Endodermal cell (in vitro differentiated cells): ENCODE results near the gene SPOUT1. TPM values are rescaled to one million over a fixed set of nuclear protein-coding genes. Genes with fewer than 3 reads are reported as not detected.

Experiments
- DNase-seq: peaks from one replicate; pipeline ENCODE4 v3.0.0-alpha.2; 2017
- H3K27ac ChIP-seq: 2 replicates; pipeline ENCODE4 v1.5.1; 2013; ENCODE audit warnings: mild to moderate bottlenecking, low read depth, low read length, moderate library complexity
- H3K27me3 ChIP-seq: 2 replicates; pipeline ENCODE4 v1.6.1; 2013; ENCODE audit warnings: mild to moderate bottlenecking, low read length, moderate library complexity; ENCODE audit not compliant: insufficient read depth, control insufficient read depth, poor library complexity, severe bottlenecking
- H3K36me3 ChIP-seq: 2 replicates; pipeline ENCODE4 v1.7.0; 2013; ENCODE audit warnings: mild to moderate bottlenecking, low read length, moderate library complexity; ENCODE audit not compliant: control insufficient read depth, insufficient read depth
- H3K4me1 ChIP-seq: one replicate; pipeline ENCODE4 v1.7.0; 2013; ENCODE audit warnings: low read length; ENCODE audit not compliant: control insufficient read depth, insufficient read depth
- H3K4me3 ChIP-seq: 2 replicates; pipeline ENCODE4 v1.5.1; 2013; ENCODE audit warnings: mild to moderate bottlenecking, low read length, moderate library complexity
- H3K9ac ChIP-seq: 2 replicates; pipeline ENCODE4 v1.6.1; 2013; ENCODE audit warnings: mild to moderate bottlenecking, low read length, moderate library complexity; ENCODE audit not compliant: poor library complexity, severe bottlenecking; ENCODE audit errors: extremely low read depth
- H3K9me3 ChIP-seq: 2 replicates; pipeline ENCODE4 v1.6.1; 2013; ENCODE audit warnings: mild to moderate bottlenecking, low read length, moderate library complexity; ENCODE audit not compliant: control insufficient read depth
- H3K27ac Mint-ChIP-seq: 2 replicates; pipeline ENCODE4 v1.8.0; 2020; ENCODE audit warnings: mixed read lengths
- H3K27me3 Mint-ChIP-seq: 2 replicates; pipeline ENCODE4 v1.8.0; 2021; ENCODE audit warnings: mild to moderate bottlenecking, mixed read lengths; ENCODE audit not compliant: insufficient read depth
- H3K36me3 Mint-ChIP-seq: 2 replicates; pipeline ENCODE4 v1.8.0; 2020; ENCODE audit warnings: low read depth, mixed read lengths
- H3K4me1 Mint-ChIP-seq: 2 replicates; pipeline ENCODE4 v1.8.0; 2020; ENCODE audit warnings: mixed read lengths
- H3K4me3 Mint-ChIP-seq: 2 replicates; pipeline ENCODE4 v1.8.0; 2020; ENCODE audit warnings: mild to moderate bottlenecking, moderate library complexity, mixed read lengths
- H3K9me3 Mint-ChIP-seq: 2 replicates; pipeline ENCODE4 v1.8.0; 2020; ENCODE audit warnings: mild to moderate bottlenecking, mixed read lengths
- CTCF ChIP-seq: fragments of 200-600 bp; sonication (generic); conservative IDR thresholded peaks from 2 replicates; pipeline ENCODE4 v1.5.0; 2021; ENCODE audit warnings: antibody characterized with exemption, mild to moderate bottlenecking
- WGBS, 2 experiments: methylation state at CpG; one replicate each; pipeline versions ENCODE4 v1.1.5 to v1.1.7; 2013; ENCODE audit warnings: missing lambda C conversion rate in 2 of 2, mixed read lengths in 1 of 2; ENCODE audit not compliant: insufficient coverage in 1 of 2, insufficient read length in 1 of 2; 5-methylcytosine and 5-hydroxymethylcytosine counted together
- total RNA-seq, 2 donors: library from RNA; stranded (reverse); fragmentation: NEBNext Ultra II Directional in 1 of 2; extraction: Animal tissue kit (Norgen Biotek cat#: 25700) in 1 of 2; gene quantifications; 2 replicates in 1 of 2; 3 replicates in 1 of 2; pipeline ENCODE4 v1.2.1, GENCODE V29; 2021

Gene SPOUT1
- total RNA-seq, 2 donors from 2014 or later = 66.9 to 86.5 TPM

GRCh38 chr9:128818099-128818838, 11.3 kb downstream of the SPOUT1 start, which contains the start of gene ENDOG:
Gene ENDOG, plus strand, starts transcription at chr9:128818500. Its CDS starts 185 bp downstream, at chr9:128818685.
- TF ChIP-seq CTCF = peak; percentile 84
- peak within 1 kb of the TSS; percentile 66 for H3K27ac ChIP-seq
- 2% methylated on average over 13 to 70 of the region's 70 CpGs for WGBS, 2 experiments
- Mint-ChIP-seq H3K27ac (peak within 1 kb of the TSS; percentile 88), H3K36me3 (peaks cover 14% of the 10 kb centered on the region), H3K4me3 (peak within 1 kb of the TSS; percentile 59), H3K4me1 (peaks cover 9% of the 10 kb centered on the region), H3K9me3 (no peaks in the 10 kb centered on the region), H3K27me3 (peaks cover 3% of the 10 kb centered on the region)
- no peaks in the 10 kb centered on the region for H3K4me1 ChIP-seq
- peak within 1 kb of the TSS; percentile 63 for H3K9ac ChIP-seq
- no peaks in the 10 kb centered on the region for H3K9me3 ChIP-seq
- peak within 1 kb of the TSS; percentile 77 for H3K4me3 ChIP-seq
- peak; percentile 99 for DNase-seq
- peaks cover 10% of the 10 kb centered on the region for H3K36me3 ChIP-seq
- no peaks in the 10 kb centered on the region for H3K27me3 ChIP-seq

- Mint-ChIP-seq H3K36me3 (peaks cover 3% of the 10 kb centered on the region), H3K27ac (no peak overlapping the region), H3K4me1 (no peaks in the 10 kb centered on the region), H3K4me3 (no peak overlapping the region), H3K9me3 (no peaks in the 10 kb centered on the region), H3K27me3 (peaks cover 2% of the 10 kb centered on the region)
- H3K9me3 ChIP-seq = no peaks in the 10 kb centered on the region
- no peak overlapping the region for H3K27ac ChIP-seq
- no peak overlapping the region for H3K9ac ChIP-seq
- TF ChIP-seq CTCF = no peak
- DNase-seq = no peak
- WGBS, 2 experiments = 87 to 100% methylated on average over 1 to 5 of the region's 5 CpGs
- no peak overlapping the region for H3K4me3 ChIP-seq
- H3K27me3 ChIP-seq = no peaks in the 10 kb centered on the region
- H3K4me1 ChIP-seq = no peaks in the 10 kb centered on the region
- peaks cover 13% of the 10 kb centered on the region for H3K36me3 ChIP-seq
Observed at GRCh38 chr9:128810873-128811272, 18.7 kb downstream of the SPOUT1 start.

- peak; percentile 50 for TF ChIP-seq CTCF
- Histone ChIP-seq H3K4me1 (no peaks in the 10 kb centered on the region), H3K27me3 (no peaks in the 10 kb centered on the region), H3K4me3 (no peak overlapping the region), H3K36me3 (peaks cover 21% of the 10 kb centered on the region), H3K9ac (no peak overlapping the region), H3K27ac (no peak overlapping the region), H3K9me3 (no peaks in the 10 kb centered on the region)
- Mint-ChIP-seq H3K4me3 (no peak overlapping the region), H3K27me3 (peaks cover 2% of the 10 kb centered on the region), H3K4me1 (no peaks in the 10 kb centered on the region), H3K36me3 (peaks cover 9% of the 10 kb centered on the region), H3K27ac (no peak overlapping the region), H3K9me3 (no peaks in the 10 kb centered on the region)
- DNase-seq = no peak
- 85 to 100% methylated on average over 2 of the region's 2 CpGs for WGBS, 2 experiments
Observed at GRCh38 chr9:128809831-128810230, 19.8 kb downstream of the SPOUT1 start.
